Tibial nerve (tissue), 4 donors: ENCODE results near the gene SNAPIN.

Experiments used
- EP300 ChIP-seq, 2 donors: sonication (generic); formaldehyde crosslinking; IDR thresholded peaks; one replicate each; pipeline ENCODE4 v1.6.1; 2017; ENCODE audit warnings: antibody characterized with exemption in 2 of 2, mild to moderate bottlenecking in 1 of 2
- POLR2A ChIP-seq, 2 donors: fragments of 450-650 bp; IDR thresholded peaks; one replicate each; pipeline ENCODE4 v1.6.1; 2017; ENCODE audit warnings: antibody characterized with exemption in 2 of 2, mild to moderate bottlenecking in 2 of 2, moderate library complexity in 2 of 2
- TF ChIP-seq, protein P1 (sequence below), 5 experiments: fragments of 200-600 bp in 3 of 5; fragments of 450-650 bp in 2 of 5; sonication (generic) in 3 of 5; IDR thresholded peaks; one replicate each; pipeline ENCODE4 v1.5.1; 2016 to 2019; ENCODE audit warnings: antibody characterized with exemption in 5 of 5, mild to moderate bottlenecking in 3 of 5, moderate library complexity in 2 of 5

DNA sequence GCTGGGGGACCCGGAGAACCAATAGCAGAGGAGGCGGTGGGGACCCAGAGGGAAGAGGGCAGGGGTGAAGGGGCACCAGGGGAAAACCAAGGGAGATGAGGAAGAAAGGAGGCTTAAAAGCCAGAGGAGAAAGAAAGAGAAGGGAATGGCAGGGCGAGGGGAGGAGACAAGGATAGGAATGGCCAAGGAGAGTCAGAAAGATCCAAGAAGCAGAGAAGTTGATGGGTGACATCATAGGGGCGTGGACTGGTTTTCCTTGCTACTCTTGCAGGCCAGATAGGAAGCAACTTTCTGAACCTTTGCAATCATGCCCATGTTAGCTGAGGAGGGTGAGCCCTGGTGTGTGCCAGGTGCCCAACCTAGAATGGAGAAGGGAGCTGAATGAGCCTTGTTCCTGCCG, 25.4 kb downstream of the SNAPIN start:
- no peak for TF ChIP-seq POLR2A (IDR thresholded peaks at IDR 0.05)
- TF ChIP-seq, protein P1, sequence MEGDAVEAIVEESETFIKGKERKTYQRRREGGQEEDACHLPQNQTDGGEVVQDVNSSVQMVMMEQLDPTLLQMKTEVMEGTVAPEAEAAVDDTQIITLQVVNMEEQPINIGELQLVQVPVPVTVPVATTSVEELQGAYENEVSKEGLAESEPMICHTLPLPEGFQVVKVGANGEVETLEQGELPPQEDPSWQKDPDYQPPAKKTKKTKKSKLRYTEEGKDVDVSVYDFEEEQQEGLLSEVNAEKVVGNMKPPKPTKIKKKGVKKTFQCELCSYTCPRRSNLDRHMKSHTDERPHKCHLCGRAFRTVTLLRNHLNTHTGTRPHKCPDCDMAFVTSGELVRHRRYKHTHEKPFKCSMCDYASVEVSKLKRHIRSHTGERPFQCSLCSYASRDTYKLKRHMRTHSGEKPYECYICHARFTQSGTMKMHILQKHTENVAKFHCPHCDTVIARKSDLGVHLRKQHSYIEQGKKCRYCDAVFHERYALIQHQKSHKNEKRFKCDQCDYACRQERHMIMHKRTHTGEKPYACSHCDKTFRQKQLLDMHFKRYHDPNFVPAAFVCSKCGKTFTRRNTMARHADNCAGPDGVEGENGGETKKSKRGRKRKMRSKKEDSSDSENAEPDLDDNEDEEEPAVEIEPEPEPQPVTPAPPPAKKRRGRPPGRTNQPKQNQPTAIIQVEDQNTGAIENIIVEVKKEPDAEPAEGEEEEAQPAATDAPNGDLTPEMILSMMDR (IDR thresholded peaks at IDR 0.05): no peak
- no peak for TF ChIP-seq EP300 (IDR thresholded peaks at IDR 0.05)
